ENCODE results near the gene PLXNA1.

DNA sequence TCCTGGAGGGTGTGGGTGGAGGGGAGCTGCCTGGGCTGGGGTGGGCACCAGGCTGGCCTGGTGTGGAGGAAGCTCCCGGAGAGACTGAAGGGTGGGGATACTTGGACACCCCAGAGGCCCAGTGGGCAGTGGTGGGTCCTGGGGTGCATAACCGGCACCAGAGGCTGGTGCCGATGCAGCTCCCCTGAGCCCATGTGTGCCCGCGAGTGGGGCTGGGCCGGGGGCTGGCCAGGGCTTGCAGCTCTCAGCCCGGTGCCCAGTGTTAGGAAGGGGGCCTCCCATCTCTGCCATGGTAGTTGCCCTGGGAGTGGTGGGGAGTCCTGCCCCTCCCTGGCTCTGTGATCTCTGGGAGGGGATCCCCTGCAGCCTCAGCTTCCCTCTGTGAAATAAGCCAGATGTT, 9.3 kb downstream of the PLXNA1 start:
- TF ChIP-seq REST (IDR thresholded peaks at IDR 0.05; ENCODE audit: unreplicated experiment) = no peak
- no peak for TF ChIP-seq CTCF (conservative IDR thresholded peaks at IDR 0.05; ENCODE audit: low read depth in 2 of 2)
- no peak for TF ChIP-seq EZH2 (IDR thresholded peaks at IDR 0.05; ENCODE audit: low read depth, unreplicated experiment)
- TF ChIP-seq EZH2phosphoT487 (IDR thresholded peaks at IDR 0.05; ENCODE audit: unreplicated experiment) = no peak
- TF ChIP-seq CREB1 (CRISPR knock-in tag; IDR thresholded peaks at IDR 0.05; ENCODE audit: low read depth) = no peak
- TF ChIP-seq POLR2AphosphoS5 (IDR thresholded peaks at IDR 0.05; ENCODE audit: low read depth) = no peak
- no peak for TF ChIP-seq STAT1 (IDR thresholded peaks at IDR 0.05; ENCODE audit: unreplicated experiment)
- TF ChIP-seq JUNB (IDR thresholded peaks at IDR 0.05; ENCODE audit: unreplicated experiment) = no peak
- no peak for TF ChIP-seq NANOG (IDR thresholded peaks at IDR 0.05; ENCODE audit: borderline replicate concordance)
- TF ChIP-seq ZNF114 (CRISPR knock-in tag; IDR thresholded peaks at IDR 0.05) = no peak
- no peak for TF ChIP-seq ZNF331 (CRISPR knock-in tag; IDR thresholded peaks at IDR 0.05; ENCODE audit: low read depth)

Measured in GM23338 (cell line).